PC-9 (cell line): ENCODE results near the gene TSPAN17. TPM values are rescaled to one million over a fixed set of nuclear protein-coding genes. Genes with fewer than 3 reads are reported as not detected.

Experiments
- BruUV-seq: library from RNA; stranded (reverse); fragments of 400-500 nt; replicated peaks from 2 replicates; lab custom pipeline; 2021; lab: Mats Ljungman, UMichigan
- CTCF ChIA-PET: fragments of 300-600 bp; sonication (Branson Sonifier 250); formaldehyde crosslinking; loops from one replicate; lab custom pipeline; 2022; ENCODE audit warnings: antibody characterized with exemption; lab: Charles Lee
- POLR2A ChIA-PET: fragments of 300-600 bp; sonication (Branson Sonifier 250); formaldehyde crosslinking; loops from one replicate; lab custom pipeline; 2022; ENCODE audit warnings: antibody characterized with exemption; ENCODE audit not compliant: unreplicated experiment; lab: Charles Lee
- DNase-seq, 2 experiments: peaks; one replicate each; pipeline versions ENCODE4 v3.0.0 to v3.0.0-alpha.2; 2015 to 2022; ENCODE audit warnings: mixed read lengths in 1 of 2
- H2AFZ ChIP-seq: fragments of 200-600 bp; sonication (generic); 2 replicates; pipeline ENCODE4 v1.8.1; 2017; ENCODE audit warnings: antibody characterized with exemption
- H3F3A ChIP-seq: fragments of 200-600 bp; sonication (generic); 2 replicates; pipeline ENCODE4 v1.8.1; 2017; ENCODE audit warnings: antibody characterized with exemption, mild to moderate bottlenecking, low read depth; ENCODE audit not compliant: insufficient read depth
- H3K27ac ChIP-seq: fragments of 200-600 bp; sonication (generic); 2 replicates; pipeline ENCODE4 v1.6.1; 2016; ENCODE audit warnings: mixed run types
- H3K27me3 ChIP-seq: fragments of 200-600 bp; sonication (generic); 2 replicates; pipeline ENCODE4 v1.6.1; 2016; ENCODE audit warnings: low read depth, mixed run types; ENCODE audit not compliant: insufficient read depth
- H3K36me3 ChIP-seq: fragments of 200-600 bp; sonication (generic); 2 replicates; pipeline ENCODE4 v1.6.1; 2016; ENCODE audit warnings: low read depth, mixed run types
- H3K4me1 ChIP-seq: fragments of 200-600 bp; sonication (generic); replicated peaks from 2 replicates; pipeline ENCODE4 v1.6.1; 2016; ENCODE audit warnings: mixed run types; ENCODE audit not compliant: insufficient read depth
- H3K4me2 ChIP-seq: fragments of 200-600 bp; sonication (generic); 2 replicates; pipeline ENCODE4 v1.6.1; 2017; ENCODE audit warnings: mixed run types
- H3K4me3 ChIP-seq: fragments of 200-600 bp; sonication (generic); 2 replicates; pipeline ENCODE4 v1.6.1; 2016; ENCODE audit warnings: mixed run types
- H3K79me2 ChIP-seq: fragments of 200-600 bp; sonication (generic); 2 replicates; pipeline ENCODE4 v1.6.1; 2017; ENCODE audit warnings: low read depth, mixed run types
- H3K9me2 ChIP-seq: fragments of 200-600 bp; sonication (generic); 2 replicates; pipeline ENCODE4 v1.8.1; 2017; ENCODE audit warnings: mild to moderate bottlenecking; ENCODE audit not compliant: insufficient read depth
- H3K9me3 ChIP-seq: fragments of 200-600 bp; sonication (generic); 2 replicates; pipeline ENCODE4 v1.8.1; 2016; ENCODE audit warnings: low read depth; ENCODE audit not compliant: insufficient read depth
- H4K20me1 ChIP-seq: fragments of 200-600 bp; sonication (generic); 2 replicates; pipeline ENCODE4 v1.8.1; 2017; ENCODE audit not compliant: insufficient read depth
- CTCF ChIP-seq: fragments of 200-600 bp; sonication (generic); conservative IDR thresholded peaks from 2 replicates; pipeline ENCODE4 v1.6.1; 2017; ENCODE audit warnings: mixed run types, antibody characterized with exemption, mild to moderate bottlenecking, moderate library complexity
- EZH2 ChIP-seq: fragments of 200-600 bp; sonication (generic); IDR thresholded peaks from 2 replicates; pipeline ENCODE4 v1.8.0; 2017; ENCODE audit warnings: antibody characterized with exemption, low read depth
- intact Hi-C: fragments of 100-400 bp; cut with micrococcal nuclease; formaldehyde crosslinking; loops from one replicate; pipeline ENCODE4 v1.10.0; 2022; ENCODE audit not compliant: unreplicated experiment
- total RNA-seq: library from RNA; stranded (reverse); gene quantifications from 2 replicates; pipeline ENCODE4 v1.2.3, GENCODE V29; 2021

TSPAN17 gene
- total RNA-seq, 1 experiment from 2014 or later, result 81.1 TPM

- DNase-seq, result no peak
- no peaks in the 10 kb centered on the region for H3K36me3 ChIP-seq
- no TSS peak for BruUV-seq
- intact Hi-C loops, result no loop called here
- H3K4me3 ChIP-seq, result no peak overlapping the region
- peaks cover 45% of the 10 kb centered on the region for H3K4me1 ChIP-seq
- TF ChIP-seq EZH2 (no peak), CTCF (no peak)
- H2AFZ ChIP-seq, result no peak overlapping the region
- H3K27me3 ChIP-seq, result no peaks in the 10 kb centered on the region
- no peaks in the 10 kb centered on the region for H3K9me2 ChIP-seq
- H3K4me2 ChIP-seq, result no peak overlapping the region
- peaks cover 25% of the 10 kb centered on the region for H3F3A ChIP-seq
- ChIA-PET CTCF (no interaction called here), POLR2A (no interaction called here)
- H3K9me3 ChIP-seq, result no peaks in the 10 kb centered on the region
- H4K20me1 ChIP-seq, result no peaks in the 10 kb centered on the region
- no peaks in the 10 kb centered on the region for H3K79me2 ChIP-seq
- no peak overlapping the region for H3K27ac ChIP-seq
These were observed 47.3 kb downstream of the TSPAN17 start for GRCh38 chr5:176694631-176695030.

GRCh38 chr5:176695073-176695472 is 47.8 kb downstream of the TSPAN17 start:
- ChIA-PET POLR2A (no interaction called here), CTCF (no interaction called here)
- Histone ChIP-seq H3F3A (peaks cover 25% of the 10 kb centered on the region), H3K27me3 (no peaks in the 10 kb centered on the region), H3K27ac (no peak overlapping the region), H4K20me1 (no peaks in the 10 kb centered on the region), H3K4me2 (no peak overlapping the region), H3K9me3 (no peaks in the 10 kb centered on the region), H3K79me2 (no peaks in the 10 kb centered on the region), H3K4me1 (peaks cover 42% of the 10 kb centered on the region), H2AFZ (no peak overlapping the region), H3K9me2 (no peaks in the 10 kb centered on the region), H3K36me3 (no peaks in the 10 kb centered on the region), H3K4me3 (no peak overlapping the region)
- TF ChIP-seq CTCF, result no peak
- TF ChIP-seq EZH2, result no peak
- BruUV-seq, result no TSS peak
- intact Hi-C loops, result no loop called here
- DNase-seq, result no peak

- CTCF ChIA-PET, result no interaction called here
These were observed 50.1 kb downstream of the TSPAN17 start for GRCh38 chr5:176697267-176697933.

More at GRCh38 chr5:176697267-176697933, 50.1 kb downstream of the TSPAN17 start:
- TF ChIP-seq EZH2 (no peak), CTCF (no peak)
- Histone ChIP-seq H3K27me3 (no peaks in the 10 kb centered on the region), H3K9me2 (no peaks in the 10 kb centered on the region), H3K4me1 (peaks cover 19% of the 10 kb centered on the region), H3K4me3 (no peak overlapping the region), H3F3A (peaks cover 17% of the 10 kb centered on the region), H3K36me3 (no peaks in the 10 kb centered on the region), H3K79me2 (no peaks in the 10 kb centered on the region), H3K27ac (no peak overlapping the region), H3K4me2 (no peak overlapping the region), H3K9me3 (no peaks in the 10 kb centered on the region), H2AFZ (no peak overlapping the region), H4K20me1 (no peaks in the 10 kb centered on the region)
- no TSS peak for BruUV-seq
- POLR2A ChIA-PET, result no interaction called here
- DNase-seq, result no peak
- intact Hi-C loops, result no loop called here
